HG03432 (cell line): ENCODE data around the gene FBP2.
"Not testable (repeated sequence)": the region's sequence is repeated elsewhere in the genome, so short reads cannot be mapped to it uniquely, and the experiment has no call there.

Experiments used
- ATAC-seq: cut with Tn5 transposase; IDR thresholded peaks from one replicate; pipeline ENCODE4 v1.9.1; 2021; ENCODE audit warnings: mild to moderate bottlenecking, moderate library complexity; ENCODE audit not compliant: unreplicated experiment

Gene FBP2

GRCh38 chr9:94566550-94566949, 27.1 kb downstream of the FBP2 start:
- no peak for ATAC-seq

GRCh38 chr9:94564279-94564678, 29.3 kb downstream of the FBP2 start:
- not testable (repeated sequence) for ATAC-seq

DNA sequence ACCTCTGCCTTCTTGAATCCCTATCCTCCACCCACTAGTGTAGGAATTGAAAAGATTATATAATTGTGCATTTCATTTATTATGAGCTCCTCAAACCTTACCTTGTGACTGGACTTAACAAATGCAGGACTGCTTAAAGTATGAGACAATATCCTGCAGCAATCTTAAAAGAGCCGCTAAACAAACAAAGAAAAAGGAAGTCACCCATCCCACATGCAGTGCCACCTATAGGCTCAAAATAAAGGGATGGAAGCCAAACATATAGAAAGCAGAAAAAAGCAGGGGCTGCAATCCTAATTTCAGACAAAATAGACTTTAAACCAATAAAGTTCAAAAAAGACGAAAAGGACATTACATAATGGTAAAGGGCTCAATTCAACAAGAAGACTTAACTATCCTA, 30.1 kb downstream of the FBP2 start:
- no peak for ATAC-seq

- no peak for ATAC-seq
Observed at GRCh38 chr9:94560237-94560636, 33.4 kb downstream of the FBP2 start.

- ATAC-seq = no peak
Observed at GRCh38 chr9:94557376-94557775, 36.2 kb downstream of the FBP2 start.

- no peak for ATAC-seq
Observed at GRCh38 chr9:94554439-94555331, 38.9 kb downstream of the FBP2 start, which contains the start of gene PCAT7. Gene PCAT7, plus strand, starts transcription at chr9:94555083.

DNA sequence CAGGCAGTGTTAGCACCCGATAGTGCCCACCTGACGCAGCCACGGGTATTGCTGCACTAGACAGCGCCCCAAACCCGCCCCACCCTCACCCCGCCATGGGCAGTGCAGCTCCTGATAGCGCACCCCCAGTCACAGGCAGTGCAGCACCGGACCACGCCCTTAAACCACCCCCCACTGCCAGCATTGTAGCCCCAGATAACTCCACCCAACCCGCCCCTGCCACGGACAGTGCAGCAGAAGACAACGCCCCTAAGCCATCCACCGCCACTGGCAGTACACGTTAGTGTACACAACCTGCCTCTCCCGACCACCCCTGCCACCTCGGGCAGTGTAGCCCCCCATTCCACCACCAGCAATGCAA, 39.6 kb downstream of the FBP2 start:
- no peak for ATAC-seq

DNA sequence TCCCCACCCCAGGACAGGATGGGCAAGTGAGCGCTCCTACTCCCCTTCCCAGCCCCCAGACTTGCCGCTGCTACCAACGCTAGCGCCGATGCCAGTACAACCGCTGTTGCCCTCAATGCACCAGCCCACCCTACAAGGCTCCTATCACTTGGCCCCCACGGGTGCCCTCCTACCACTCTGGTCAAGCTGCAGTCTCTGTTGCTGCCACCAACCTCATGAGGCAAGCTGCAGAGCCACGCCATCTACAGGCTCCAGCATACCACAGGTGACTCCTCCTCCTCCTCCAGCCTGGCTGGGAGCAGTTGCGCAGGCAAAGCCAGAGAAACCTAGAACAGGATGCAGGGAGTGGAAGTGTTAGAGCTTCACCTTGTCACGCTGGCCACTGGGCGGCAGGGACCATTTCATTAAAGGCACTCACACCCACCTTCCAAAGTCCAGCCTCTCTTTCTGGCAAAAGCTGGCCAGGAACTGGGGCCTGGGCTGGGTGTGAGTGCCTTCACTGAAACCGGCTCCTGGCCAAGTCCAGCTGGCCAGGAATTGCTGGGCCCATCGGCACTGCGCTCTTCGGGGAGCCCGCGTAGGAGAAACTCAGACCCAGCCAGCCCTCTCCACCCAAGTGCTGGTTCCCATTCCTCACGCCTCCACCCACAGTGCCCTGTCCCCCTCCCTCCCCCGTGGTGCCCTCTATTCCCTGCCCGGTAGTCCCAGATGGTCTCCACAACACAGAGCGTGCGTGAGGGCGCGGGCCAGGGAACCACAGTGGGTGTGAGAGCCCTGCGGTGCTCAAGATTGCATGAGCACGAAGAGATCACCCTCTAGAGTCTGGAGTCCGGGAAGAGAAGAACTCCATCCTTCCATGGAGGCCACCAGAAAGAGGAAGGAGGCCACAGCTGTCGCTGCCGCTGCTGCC, 40.3 kb downstream of the FBP2 start:
- ATAC-seq = no peak

GRCh38 chr9:94545940-94546339, 47.7 kb downstream of the FBP2 start:
- no peak for ATAC-seq

DNA sequence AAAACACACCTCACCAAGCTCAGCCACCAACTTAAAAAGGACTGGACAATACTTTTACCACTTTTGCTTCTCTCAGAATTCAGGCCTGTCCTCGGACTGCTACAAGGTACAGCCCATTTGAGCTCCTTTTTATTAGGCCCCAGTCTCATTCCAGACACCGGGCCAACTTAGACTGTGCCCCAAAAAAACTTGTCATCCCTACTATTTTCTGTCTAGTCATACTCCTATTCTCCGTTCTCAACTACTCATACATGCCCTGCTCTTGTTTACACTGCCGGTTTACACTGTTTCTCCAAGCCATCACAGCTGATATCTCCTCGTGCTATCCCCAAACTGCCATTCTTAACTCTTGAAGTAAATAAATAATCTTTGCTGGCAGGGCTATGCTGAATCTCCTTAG, 49.3 kb downstream of the FBP2 start:
- ATAC-seq = not testable (repeated sequence)

DNA sequence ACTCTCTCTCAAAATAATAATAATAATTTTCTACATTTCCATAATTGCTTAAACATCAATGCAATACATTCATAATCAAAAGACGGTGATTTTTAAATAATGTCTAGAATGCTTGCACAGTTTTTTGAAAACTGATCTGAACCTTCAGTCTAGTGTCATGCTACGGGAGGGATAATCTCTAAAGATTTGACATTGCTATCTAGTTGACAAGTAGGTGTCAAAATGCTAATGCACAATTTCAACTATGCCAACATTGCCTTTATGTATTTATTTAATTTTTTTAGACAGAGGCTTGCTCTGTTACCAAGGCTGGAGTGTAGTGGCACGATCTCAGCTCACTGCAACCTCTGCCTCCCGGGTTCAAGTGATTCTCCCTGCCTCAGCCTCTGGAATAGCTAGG, 54.7 kb downstream of the FBP2 start:
- no peak for ATAC-seq

GRCh38 chr9:94534901-94535300, 58.7 kb downstream of the FBP2 start:
- ATAC-seq = no peak

DNA sequence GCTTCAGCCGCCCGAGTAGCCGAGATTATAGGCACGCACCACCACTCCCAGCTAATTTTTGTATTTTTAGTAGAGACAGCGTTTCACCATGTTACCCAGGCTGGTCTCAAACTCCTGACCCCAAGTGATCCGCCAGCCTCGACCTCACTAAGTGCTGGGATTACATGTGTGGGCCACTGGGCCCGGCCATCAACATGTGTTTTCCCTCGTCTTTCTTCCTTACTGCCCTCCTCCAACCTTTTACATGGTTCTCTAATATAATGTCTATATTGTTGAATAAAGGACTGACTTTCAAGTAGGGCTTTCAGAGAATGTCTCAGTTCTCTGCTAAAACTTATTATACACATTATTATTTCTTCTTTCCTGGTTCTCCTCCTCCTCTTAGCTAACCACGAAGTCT, 60.0 kb downstream of the FBP2 start:
- ATAC-seq = no peak

DNA sequence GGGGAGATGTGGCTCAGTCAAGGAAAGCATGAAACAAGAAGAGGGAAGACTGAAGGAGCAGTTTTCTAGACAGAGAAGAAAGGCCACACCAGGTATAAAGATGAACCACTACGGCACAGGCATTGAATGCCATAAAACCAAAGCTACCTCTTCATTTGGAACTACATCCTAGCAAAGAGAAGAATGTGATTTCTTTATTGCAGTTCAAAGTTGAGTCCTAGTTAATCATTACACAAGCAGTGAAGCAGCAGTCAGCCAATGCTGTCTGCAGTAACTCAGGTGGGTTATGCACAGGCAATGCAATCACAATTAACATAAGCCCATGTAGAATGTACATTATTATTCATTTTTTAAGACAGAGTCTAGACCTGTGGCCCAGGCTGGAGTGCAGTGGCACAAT, 60.5 kb downstream of the FBP2 start:
- ATAC-seq = no peak

DNA sequence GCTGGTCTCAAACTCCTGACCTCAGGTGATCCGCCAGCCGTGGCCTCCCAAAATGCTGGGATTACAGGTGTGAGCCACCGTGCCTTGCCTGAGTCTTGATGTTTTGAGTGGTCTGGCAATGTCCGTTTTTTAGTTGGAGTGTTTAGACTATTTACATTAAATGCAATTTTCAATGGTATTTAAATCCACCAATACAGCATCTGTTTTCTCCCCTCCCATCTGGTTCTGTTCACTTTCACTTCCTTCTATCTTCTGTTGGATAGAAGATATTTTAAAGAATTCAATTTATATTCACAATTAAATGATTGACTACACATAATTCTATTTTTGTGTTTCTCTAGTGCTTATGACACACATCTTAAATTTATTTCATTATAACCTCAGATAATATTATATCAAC, 64.7 kb downstream of the FBP2 start:
- no peak for ATAC-seq

GRCh38 chr9:94526951-94527350, 66.7 kb downstream of the FBP2 start:
- no peak for ATAC-seq

- ATAC-seq = no peak
Observed at GRCh38 chr9:94526271-94526670, 67.4 kb downstream of the FBP2 start.

DNA sequence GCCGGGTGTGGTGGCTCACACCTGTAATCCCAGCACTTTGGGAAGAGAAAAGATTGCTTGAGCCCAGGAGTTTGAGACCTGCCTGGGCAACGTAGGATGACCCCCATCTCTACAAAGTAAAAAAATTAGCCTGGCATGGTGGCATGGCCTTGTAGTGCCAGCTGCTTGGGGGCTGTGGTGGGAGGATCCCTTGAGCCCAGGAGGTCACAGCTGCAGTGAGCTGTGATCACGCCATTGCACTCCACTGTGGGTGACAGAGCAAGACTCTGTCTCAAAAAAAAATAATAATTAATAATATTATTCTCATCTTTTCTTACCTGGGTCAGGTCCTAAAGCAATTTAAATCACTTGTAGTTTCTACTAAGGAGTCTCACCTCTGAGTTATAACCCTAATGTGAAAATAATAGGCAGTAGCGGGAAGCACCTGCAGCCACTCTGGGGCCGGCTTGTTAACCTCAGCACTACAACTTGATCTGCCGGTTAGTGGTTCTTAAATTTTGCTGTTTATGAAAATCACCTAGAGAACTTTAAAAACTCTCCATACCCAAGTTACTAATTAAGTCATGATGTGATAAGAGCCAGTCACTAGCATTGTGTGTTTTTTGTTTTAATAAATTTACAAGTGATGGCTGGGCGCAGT, 68.1 kb downstream of the FBP2 start:
- no peak for ATAC-seq

- ATAC-seq = no peak
Observed at GRCh38 chr9:94517254-94517653, 76.4 kb downstream of the FBP2 start.

GRCh38 chr9:94514722-94515121, 78.9 kb downstream of the FBP2 start:
- no peak for ATAC-seq

- no peak for ATAC-seq
Observed at GRCh38 chr9:94511955-94512265, 81.7 kb downstream of the FBP2 start.
